ENCODE measurements around the gene MTHFD1L.
"Not testable (repeated sequence)": the region's sequence is repeated elsewhere in the genome, so short reads cannot be mapped to it uniquely, and the experiment has no call there.

MTHFD1L gene

GRCh38 chr6:151041686-151042085 lies 176.2 kb downstream of the MTHFD1L start:
- no peak for DNase-seq (ENCODE audit: low read depth)

- not testable (repeated sequence) for DNase-seq (ENCODE audit: low read depth)
Measured at GRCh38 chr6:151042911-151043330, 177.4 kb downstream of the MTHFD1L start.

- no peak for DNase-seq (ENCODE audit: low read depth)
Measured at GRCh38 chr6:151043944-151044343, 178.4 kb downstream of the MTHFD1L start.

- DNase-seq (ENCODE audit: low read depth): peak; percentile 80
Measured at GRCh38 chr6:151044465-151045441, 179.3 kb downstream of the MTHFD1L start.

- not testable (repeated sequence) for DNase-seq (ENCODE audit: low read depth)
Measured at GRCh38 chr6:151045511-151046222, 180.2 kb downstream of the MTHFD1L start.

- no peak for DNase-seq (ENCODE audit: low read depth)
Measured at GRCh38 chr6:151051164-151051563, 185.7 kb downstream of the MTHFD1L start.

- no peak for DNase-seq (ENCODE audit: low read depth)
Measured at GRCh38 chr6:151052021-151052646, 186.6 kb downstream of the MTHFD1L start.

- DNase-seq (ENCODE audit: low read depth): no peak
Measured at GRCh38 chr6:151054306-151054705, 188.8 kb downstream of the MTHFD1L start.

GRCh38 chr6:151056230-151056907 lies 190.9 kb downstream of the MTHFD1L start:
- no peak for DNase-seq (ENCODE audit: low read depth)

- DNase-seq (ENCODE audit: low read depth): no peak
Measured at GRCh38 chr6:151057061-151057460, 191.6 kb downstream of the MTHFD1L start.

GRCh38 chr6:151058021-151058733 lies 192.7 kb downstream of the MTHFD1L start:
- DNase-seq (ENCODE audit: low read depth): no peak

GRCh38 chr6:151059612-151060095 lies 194.2 kb downstream of the MTHFD1L start:
- no peak for DNase-seq (ENCODE audit: low read depth)

- DNase-seq (ENCODE audit: low read depth): peak; percentile 96
Measured at GRCh38 chr6:151060096-151060765, 194.7 kb downstream of the MTHFD1L start.

- no peak for DNase-seq (ENCODE audit: low read depth)
Measured at GRCh38 chr6:151060766-151061531, 195.4 kb downstream of the MTHFD1L start.

GRCh38 chr6:151063352-151063751 lies 197.8 kb downstream of the MTHFD1L start:
- no peak for DNase-seq (ENCODE audit: low read depth)

- no peak for DNase-seq (ENCODE audit: low read depth)
Measured at GRCh38 chr6:151063842-151064647, 198.5 kb downstream of the MTHFD1L start.

GRCh38 chr6:151065027-151065815 lies 199.7 kb downstream of the MTHFD1L start:
- DNase-seq (ENCODE audit: low read depth): no peak

Data from non-pigmented ciliary epithelial cell (primary cell).